ENCODE measurements around the gene RNF31. TPM values are rescaled to one million over a fixed set of nuclear protein-coding genes. Genes with fewer than 3 reads are reported as not detected.

RNF31 gene
- total and polyA plus RNA-seq, 2 of the 13 experiments (the other 11 are each of a cell fraction or from before 2014, with no cell fraction given): 48.2 to 86.8 TPM

DNA sequence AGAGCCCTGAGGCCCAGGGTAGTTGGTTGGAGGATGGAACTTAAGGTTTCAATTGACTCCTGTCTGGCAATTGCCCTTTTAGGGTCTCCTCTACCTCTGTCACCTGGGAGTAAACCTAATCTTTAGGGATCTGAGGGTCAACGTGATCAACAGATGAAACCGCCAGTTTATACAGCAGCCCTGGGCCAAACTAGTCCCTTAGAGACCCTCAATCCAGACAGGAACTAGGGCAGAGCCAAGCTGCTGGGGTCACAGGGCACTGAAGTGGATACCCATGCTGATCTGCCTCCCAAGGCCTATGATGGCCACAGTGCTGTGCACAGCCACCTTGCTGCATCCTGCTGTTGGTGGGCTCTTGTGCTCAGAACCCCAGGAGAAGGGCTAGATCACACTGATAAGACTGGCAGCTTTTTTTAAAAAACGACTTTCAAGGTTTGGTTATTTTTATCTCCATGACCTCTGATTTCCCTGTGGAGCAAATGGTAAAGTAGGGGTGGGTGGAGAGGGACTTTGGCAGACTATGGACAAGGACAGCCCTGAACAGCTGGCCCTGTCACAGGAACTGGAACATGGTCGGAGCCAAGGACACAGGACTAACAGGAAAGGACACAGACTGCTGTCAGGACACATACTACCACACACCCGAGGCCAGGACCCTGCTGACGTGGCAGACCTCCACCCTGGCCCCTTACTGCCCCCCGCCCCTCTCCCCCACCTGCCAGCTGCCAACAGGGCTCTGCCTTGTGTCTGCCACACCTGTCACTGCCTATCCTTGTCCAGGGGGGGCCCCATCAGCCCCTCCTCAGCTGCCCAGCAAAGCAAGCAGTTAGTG is 16.4 kb upstream of the RNF31 start (continued):
- no peak for TF ChIP-seq NFIC (IDR thresholded peaks at IDR 0.05; ENCODE audit: low read length)
- no peak for TF ChIP-seq PRMT3 (CRISPR knock-in tag; IDR thresholded peaks at IDR 0.05; ENCODE audit: borderline replicate concordance, low read depth)
- TF ChIP-seq ZNF564 (CRISPR knock-in tag; IDR thresholded peaks at IDR 0.05): no peak
- no peak; the same call in 1 of the 2 replicates for TF ChIP-seq FOXK1 (CRISPR knock-in tag; IDR thresholded peaks at IDR 0.05; ENCODE audit: borderline replicate concordance, low read depth)
- TF ChIP-seq HNRNPL (IDR thresholded peaks at IDR 0.05; ENCODE audit: low read depth, low read length): no peak
- TF ChIP-seq SMARCC2 (IDR thresholded peaks at IDR 0.05): no peak
- no peak for TF ChIP-seq NKX3-1 (CRISPR knock-in tag; IDR thresholded peaks at IDR 0.05)
- TF ChIP-seq ZBTB7A (CRISPR knock-in tag; IDR thresholded peaks at IDR 0.05): peak; percentile 83
- TF ChIP-seq ZNF629 (CRISPR knock-in tag; conservative IDR thresholded peaks at IDR 0.05): no peak
- TF ChIP-seq ZNF207 (IDR thresholded peaks at IDR 0.05; ENCODE audit: borderline replicate concordance): no peak
- TF ChIP-seq SP5 (CRISPR knock-in tag; IDR thresholded peaks at IDR 0.05; ENCODE audit: borderline replicate concordance, low read depth): peak; percentile 46; the same call in 1 of the 2 replicates
- TF ChIP-seq, protein P1, sequence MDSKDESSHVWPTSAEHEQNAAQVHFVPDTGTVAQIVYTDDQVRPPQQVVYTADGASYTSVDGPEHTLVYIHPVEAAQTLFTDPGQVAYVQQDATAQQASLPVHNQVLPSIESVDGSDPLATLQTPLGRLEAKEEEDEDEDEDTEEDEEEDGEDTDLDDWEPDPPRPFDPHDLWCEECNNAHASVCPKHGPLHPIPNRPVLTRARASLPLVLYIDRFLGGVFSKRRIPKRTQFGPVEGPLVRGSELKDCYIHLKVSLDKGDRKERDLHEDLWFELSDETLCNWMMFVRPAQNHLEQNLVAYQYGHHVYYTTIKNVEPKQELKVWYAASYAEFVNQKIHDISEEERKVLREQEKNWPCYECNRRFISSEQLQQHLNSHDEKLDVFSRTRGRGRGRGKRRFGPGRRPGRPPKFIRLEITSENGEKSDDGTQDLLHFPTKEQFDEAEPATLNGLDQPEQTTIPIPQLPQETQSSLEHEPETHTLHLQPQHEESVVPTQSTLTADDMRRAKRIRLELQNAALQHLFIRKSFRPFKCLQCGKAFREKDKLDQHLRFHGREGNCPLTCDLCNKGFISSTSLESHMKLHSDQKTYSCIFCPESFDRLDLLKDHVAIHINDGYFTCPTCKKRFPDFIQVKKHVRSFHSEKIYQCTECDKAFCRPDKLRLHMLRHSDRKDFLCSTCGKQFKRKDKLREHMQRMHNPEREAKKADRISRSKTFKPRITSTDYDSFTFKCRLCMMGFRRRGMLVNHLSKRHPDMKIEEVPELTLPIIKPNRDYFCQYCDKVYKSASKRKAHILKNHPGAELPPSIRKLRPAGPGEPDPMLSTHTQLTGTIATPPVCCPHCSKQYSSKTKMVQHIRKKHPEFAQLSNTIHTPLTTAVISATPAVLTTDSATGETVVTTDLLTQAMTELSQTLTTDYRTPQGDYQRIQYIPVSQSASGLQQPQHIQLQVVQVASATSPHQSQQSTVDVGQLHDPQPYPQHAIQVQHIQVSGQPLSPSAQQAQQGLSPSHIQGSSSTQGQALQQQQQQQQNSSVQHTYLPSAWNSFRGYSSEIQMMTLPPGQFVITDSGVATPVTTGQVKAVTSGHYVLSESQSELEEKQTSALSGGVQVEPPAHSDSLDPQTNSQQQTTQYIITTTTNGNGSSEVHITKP (CRISPR knock-in tag; IDR thresholded peaks at IDR 0.05; ENCODE audit: low read depth): peak; percentile 61; the same call in 1 of the 2 replicates
- TF ChIP-seq ZNF281 (CRISPR knock-in tag; IDR thresholded peaks at IDR 0.05; ENCODE audit: borderline replicate concordance): 0 out of 2 replicates have a peak, but pooled peaks have one; percentile 6
- TF ChIP-seq, protein P2, sequence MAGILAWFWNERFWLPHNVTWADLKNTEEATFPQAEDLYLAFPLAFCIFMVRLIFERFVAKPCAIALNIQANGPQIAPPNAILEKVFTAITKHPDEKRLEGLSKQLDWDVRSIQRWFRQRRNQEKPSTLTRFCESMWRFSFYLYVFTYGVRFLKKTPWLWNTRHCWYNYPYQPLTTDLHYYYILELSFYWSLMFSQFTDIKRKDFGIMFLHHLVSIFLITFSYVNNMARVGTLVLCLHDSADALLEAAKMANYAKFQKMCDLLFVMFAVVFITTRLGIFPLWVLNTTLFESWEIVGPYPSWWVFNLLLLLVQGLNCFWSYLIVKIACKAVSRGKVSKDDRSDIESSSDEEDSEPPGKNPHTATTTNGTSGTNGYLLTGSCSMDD (CRISPR knock-in tag; IDR thresholded peaks at IDR 0.05): no peak
- TF ChIP-seq, protein P3, sequence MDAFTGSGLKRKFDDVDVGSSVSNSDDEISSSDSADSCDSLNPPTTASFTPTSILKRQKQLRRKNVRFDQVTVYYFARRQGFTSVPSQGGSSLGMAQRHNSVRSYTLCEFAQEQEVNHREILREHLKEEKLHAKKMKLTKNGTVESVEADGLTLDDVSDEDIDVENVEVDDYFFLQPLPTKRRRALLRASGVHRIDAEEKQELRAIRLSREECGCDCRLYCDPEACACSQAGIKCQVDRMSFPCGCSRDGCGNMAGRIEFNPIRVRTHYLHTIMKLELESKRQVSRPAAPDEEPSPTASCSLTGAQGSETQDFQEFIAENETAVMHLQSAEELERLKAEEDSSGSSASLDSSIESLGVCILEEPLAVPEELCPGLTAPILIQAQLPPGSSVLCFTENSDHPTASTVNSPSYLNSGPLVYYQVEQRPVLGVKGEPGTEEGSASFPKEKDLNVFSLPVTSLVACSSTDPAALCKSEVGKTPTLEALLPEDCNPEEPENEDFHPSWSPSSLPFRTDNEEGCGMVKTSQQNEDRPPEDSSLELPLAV (CRISPR knock-in tag; conservative IDR thresholded peaks at IDR 0.05; ENCODE audit: low read depth): no peak
- no peak for TF ChIP-seq ZNF382 (CRISPR knock-in tag; IDR thresholded peaks at IDR 0.05; ENCODE audit: borderline replicate concordance)
- TF ChIP-seq ATF7-NPFF (CRISPR knock-in tag; IDR thresholded peaks at IDR 0.05; ENCODE audit: low read depth): 0 out of 2 replicates have a peak, but pooled peaks have one; percentile 37
- no peak for TF ChIP-seq XRCC5 (optimal IDR thresholded peaks at IDR 0.05; ENCODE audit: low read length)

Data from HepG2 (cell line).